Stimulated activated effector memory CD8-positive, alpha-beta T cell treated with anti-CD3 and anti-CD28 coated beads, Interleukin-12 subunit alpha, Interleukin-12 subunit beta, amount 100 ng/mL, for 72 hours (primary cell): ENCODE measurements around the gene SAMD10.
"Not testable (repeated sequence)": the region's sequence is repeated elsewhere in the genome, so short reads cannot be mapped to it uniquely, and the experiment has no call there.

Source experiments
- ATAC-seq: fragments of 150-1000 bp; cut with Tn5 transposase; 2 replicates; pipeline ENCODE4 v1.10.0; 2021
- DNase-seq, 2 donors: peaks; one replicate each; pipeline ENCODE4 v3.0.0; 2021 to 2022; ENCODE audit warnings: low spot score in 2 of 2
- H3K27ac Mint-ChIP-seq: one replicate; pipeline ENCODE4 v1.8.0; 2022; ENCODE audit warnings: mild to moderate bottlenecking, mixed read lengths
- H3K36me3 Mint-ChIP-seq: one replicate; pipeline ENCODE4 v1.8.0; 2022; ENCODE audit warnings: mild to moderate bottlenecking, mixed read lengths
- H3K4me1 Mint-ChIP-seq: one replicate; pipeline ENCODE4 v1.8.0; 2022; ENCODE audit warnings: mixed read lengths
- H3K4me3 Mint-ChIP-seq: one replicate; pipeline ENCODE4 v1.8.0; 2022; ENCODE audit warnings: mild to moderate bottlenecking, mixed read lengths
- H3K9me3 Mint-ChIP-seq: one replicate; pipeline ENCODE4 v1.8.0; 2022; ENCODE audit warnings: mixed read lengths

SAMD10 gene

GRCh38 chr20:63979557-63980316 is at the start of gene SAMD10:
Gene SAMD10, minus strand, starts transcription at chr20:63979642. Its CDS starts 175 bp downstream, at chr20:63979467.
- Mint-ChIP-seq H3K4me3 (peak within 1 kb of the TSS; percentile 93), H3K36me3 (peaks cover 78% of the 10 kb centered on the region), H3K27ac (peak within 1 kb of the TSS; percentile 95), H3K4me1 (peaks cover 67% of the 10 kb centered on the region), H3K9me3 (no peaks in the 10 kb centered on the region)
- peak; percentile 69 to 95 for DNase-seq
- ATAC-seq = peak; percentile 64

- H3K4me1 Mint-ChIP-seq = peaks cover 6% of the 10 kb centered on the region
- no peak overlapping the region for H3K4me3 Mint-ChIP-seq
- DNase-seq (no peak), ATAC-seq (no peak)
- H3K36me3 Mint-ChIP-seq = peaks cover 98% of the 10 kb centered on the region
- H3K9me3 Mint-ChIP-seq = no peaks in the 10 kb centered on the region
- H3K27ac Mint-ChIP-seq = peak overlapping the region; percentile 77
Measured at GRCh38 chr20:64027981-64028685, 48.7 kb upstream of the SAMD10 start.

- Mint-ChIP-seq H3K36me3 (peaks cover 95% of the 10 kb centered on the region), H3K4me1 (no peaks in the 10 kb centered on the region), H3K9me3 (no peaks in the 10 kb centered on the region), H3K27ac (no peak overlapping the region), H3K4me3 (no peak overlapping the region)
- DNase-seq (no peak), ATAC-seq (no peak)
Measured at GRCh38 chr20:64025826-64026412, 46.5 kb upstream of the SAMD10 start.

GRCh38 chr20:64025101-64025825 is 45.8 kb upstream of the SAMD10 start:
- H3K9me3 Mint-ChIP-seq = no peaks in the 10 kb centered on the region
- peaks cover 95% of the 10 kb centered on the region for H3K36me3 Mint-ChIP-seq
- no peak for DNase-seq
- H3K4me3 Mint-ChIP-seq = no peak overlapping the region
- no peak for ATAC-seq
- no peaks in the 10 kb centered on the region for H3K4me1 Mint-ChIP-seq
- H3K27ac Mint-ChIP-seq = no peak overlapping the region

GRCh38 chr20:64024141-64024990 is 44.9 kb upstream of the SAMD10 start:
- H3K4me3 Mint-ChIP-seq = no peak overlapping the region
- peaks cover 95% of the 10 kb centered on the region for H3K36me3 Mint-ChIP-seq
- DNase-seq = no peak
- no peak for ATAC-seq
- H3K4me1 Mint-ChIP-seq = no peaks in the 10 kb centered on the region
- H3K27ac Mint-ChIP-seq = no peak overlapping the region
- H3K9me3 Mint-ChIP-seq = no peaks in the 10 kb centered on the region

- Mint-ChIP-seq H3K9me3 (no peaks in the 10 kb centered on the region), H3K36me3 (peaks cover 95% of the 10 kb centered on the region), H3K27ac (peak overlapping the region; percentile 32), H3K4me1 (no peaks in the 10 kb centered on the region), H3K4me3 (no peak overlapping the region)
- DNase-seq = no peak
- ATAC-seq = no peak
Measured at GRCh38 chr20:64023361-64024140, 44.1 kb upstream of the SAMD10 start.

GRCh38 chr20:64022671-64023360 is 43.4 kb upstream of the SAMD10 start:
- H3K4me3 Mint-ChIP-seq = no peak overlapping the region
- ATAC-seq (no peak), DNase-seq (no peak)
- no peaks in the 10 kb centered on the region for H3K9me3 Mint-ChIP-seq
- H3K36me3 Mint-ChIP-seq = peaks cover 95% of the 10 kb centered on the region
- no peaks in the 10 kb centered on the region for H3K4me1 Mint-ChIP-seq
- no peak overlapping the region for H3K27ac Mint-ChIP-seq

GRCh38 chr20:64021124-64021975 is 41.9 kb upstream of the SAMD10 start:
- peaks cover 95% of the 10 kb centered on the region for H3K36me3 Mint-ChIP-seq
- no peaks in the 10 kb centered on the region for H3K9me3 Mint-ChIP-seq
- H3K4me3 Mint-ChIP-seq = no peak overlapping the region
- no peak for DNase-seq
- ATAC-seq = no peak
- H3K27ac Mint-ChIP-seq = no peak overlapping the region
- no peaks in the 10 kb centered on the region for H3K4me1 Mint-ChIP-seq

- no peaks in the 10 kb centered on the region for H3K9me3 Mint-ChIP-seq
- H3K4me1 Mint-ChIP-seq = peaks cover 13% of the 10 kb centered on the region
- no peak for ATAC-seq
- H3K4me3 Mint-ChIP-seq = no peak overlapping the region
- DNase-seq = no peak
- peaks cover 84% of the 10 kb centered on the region for H3K36me3 Mint-ChIP-seq
- no peak overlapping the region for H3K27ac Mint-ChIP-seq
Measured at GRCh38 chr20:64015635-64016034, 36.2 kb upstream of the SAMD10 start.

- H3K36me3 Mint-ChIP-seq = peaks cover 84% of the 10 kb centered on the region
Measured at GRCh38 chr20:64012385-64013154, 33.1 kb upstream of the SAMD10 start.

GRCh38 chr20:64011366-64011779 is 31.9 kb upstream of the SAMD10 start:
- peak; percentile 58 for ATAC-seq
- peaks cover 21% of the 10 kb centered on the region for H3K4me1 Mint-ChIP-seq
- no peaks in the 10 kb centered on the region for H3K9me3 Mint-ChIP-seq
- peak overlapping the region; percentile 50 for H3K27ac Mint-ChIP-seq
- peaks cover 77% of the 10 kb centered on the region for H3K36me3 Mint-ChIP-seq
- peak in 1 of 2 donors; percentile 57 for DNase-seq
- H3K4me3 Mint-ChIP-seq = peak overlapping the region; percentile 7

More at GRCh38 chr20:64012385-64013154, 33.1 kb upstream of the SAMD10 start:
- DNase-seq, H3K9me3 Mint-ChIP-seq, ATAC-seq: not testable (repeated sequence)
- Mint-ChIP-seq H3K4me3 (peak overlapping the region; percentile 66), H3K27ac (peak overlapping the region; percentile 96), H3K4me1 (peaks cover 21% of the 10 kb centered on the region)

GRCh38 chr20:64010711-64011237 is 31.3 kb upstream of the SAMD10 start:
- peaks cover 77% of the 10 kb centered on the region for H3K36me3 Mint-ChIP-seq
- H3K27ac Mint-ChIP-seq = peak overlapping the region; percentile 50
- no peak for DNase-seq
- peak; percentile 61 for ATAC-seq
- H3K4me1 Mint-ChIP-seq = peaks cover 21% of the 10 kb centered on the region
- no peaks in the 10 kb centered on the region for H3K9me3 Mint-ChIP-seq
- H3K4me3 Mint-ChIP-seq = peak overlapping the region; percentile 7
